ENCODE results near the gene SNIP1.
"Not testable (repeated sequence)": the region's sequence is repeated elsewhere in the genome, so short reads cannot be mapped to it uniquely, and the experiment has no call there.

Gene SNIP1, protein sequence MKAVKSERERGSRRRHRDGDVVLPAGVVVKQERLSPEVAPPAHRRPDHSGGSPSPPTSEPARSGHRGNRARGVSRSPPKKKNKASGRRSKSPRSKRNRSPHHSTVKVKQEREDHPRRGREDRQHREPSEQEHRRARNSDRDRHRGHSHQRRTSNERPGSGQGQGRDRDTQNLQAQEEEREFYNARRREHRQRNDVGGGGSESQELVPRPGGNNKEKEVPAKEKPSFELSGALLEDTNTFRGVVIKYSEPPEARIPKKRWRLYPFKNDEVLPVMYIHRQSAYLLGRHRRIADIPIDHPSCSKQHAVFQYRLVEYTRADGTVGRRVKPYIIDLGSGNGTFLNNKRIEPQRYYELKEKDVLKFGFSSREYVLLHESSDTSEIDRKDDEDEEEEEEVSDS

DNA sequence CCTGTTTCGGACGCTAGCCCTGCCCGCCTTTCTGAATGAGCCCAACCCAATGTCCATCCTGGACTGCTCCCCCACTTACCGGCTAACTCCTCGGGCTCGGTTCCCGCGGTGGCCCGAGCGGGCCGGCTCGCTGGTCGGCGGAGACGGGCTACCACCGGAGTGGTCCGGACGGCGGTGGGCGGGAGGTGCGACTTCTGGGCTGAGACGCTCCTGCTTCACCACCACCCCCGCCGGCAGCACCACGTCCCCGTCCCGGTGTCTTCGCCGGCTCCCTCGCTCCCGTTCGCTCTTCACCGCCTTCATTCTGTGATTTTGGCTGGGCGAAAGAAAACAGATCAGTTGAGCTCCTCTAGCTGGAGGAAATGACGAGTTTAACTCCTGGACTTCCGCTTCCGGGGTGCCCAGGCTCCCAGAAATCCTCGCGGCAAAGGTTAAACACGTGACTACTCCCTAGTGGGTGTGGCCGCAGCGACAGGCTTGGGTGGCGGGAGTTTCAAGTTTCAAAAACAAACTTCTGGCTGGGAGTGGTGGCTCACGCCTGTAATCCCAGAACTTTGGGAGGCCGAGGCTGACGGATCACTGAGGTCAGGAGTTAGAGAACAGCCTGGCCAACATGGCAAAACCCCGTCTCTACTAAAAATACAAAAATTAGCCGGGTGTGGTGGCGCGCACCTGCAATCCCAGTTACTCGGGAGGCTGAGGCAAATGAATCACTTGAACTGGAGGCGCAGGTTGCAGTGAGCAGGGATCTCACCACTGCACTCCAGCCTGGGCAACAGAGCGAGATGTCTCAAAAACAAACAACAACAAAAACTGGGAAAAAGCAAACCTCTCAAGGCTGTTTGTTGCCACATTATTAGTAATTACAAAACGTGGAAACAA is at the start of gene SNIP1:
Gene SNIP1 (minus strand): TSS at position 367 of the 882 bp plus-strand sequence. CDS start 64 bp downstream, at position 303.
- peak; percentile 79 for DNase-seq (ENCODE audit: low read depth in 2 of 2)

DNA sequence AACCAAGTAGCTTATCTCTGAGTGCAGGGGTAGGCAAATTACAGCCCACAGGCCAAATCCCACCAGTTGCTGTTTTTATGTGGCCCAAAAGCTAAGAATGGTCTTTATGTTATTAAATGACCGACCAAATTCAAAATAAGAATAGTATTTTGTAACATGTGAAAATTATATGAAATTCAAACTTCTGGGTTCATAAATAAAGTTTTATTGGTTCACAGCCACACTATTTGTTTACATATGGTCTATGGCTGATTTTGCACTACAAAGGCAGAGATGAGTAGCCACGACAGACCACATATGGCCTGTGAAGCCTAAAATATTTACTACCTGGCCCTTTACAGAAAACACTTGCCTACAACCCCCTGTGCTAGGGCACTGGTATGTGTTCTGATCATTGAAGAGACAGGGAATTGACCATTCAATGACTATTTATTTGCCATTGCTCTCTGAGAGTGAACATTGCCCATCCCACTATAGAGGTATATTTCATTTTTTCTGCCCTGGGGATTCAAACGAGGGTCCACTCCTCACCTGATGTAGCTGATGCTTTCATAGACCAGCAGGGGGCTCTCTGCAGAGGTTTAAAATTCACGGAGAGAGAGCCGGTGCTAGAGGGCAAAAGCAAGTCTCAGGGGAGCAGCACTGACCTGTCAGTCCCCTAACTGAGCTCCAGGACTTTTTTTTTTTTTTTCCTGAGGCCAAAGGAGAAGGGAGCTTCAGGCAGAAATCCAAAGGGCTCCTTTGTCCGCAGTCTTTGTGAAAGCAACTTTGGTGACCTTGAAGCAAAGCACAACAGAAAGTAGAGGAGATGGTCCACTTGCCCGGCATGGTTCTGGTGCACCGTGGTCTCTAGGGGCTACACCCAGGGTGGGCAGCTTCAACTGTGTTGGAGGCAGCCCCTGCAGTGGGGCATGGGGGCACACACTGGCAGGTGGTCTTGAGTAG is 48.9 kb upstream of the SNIP1 start:
- no peak for DNase-seq (ENCODE audit: low read depth in 2 of 2)

DNA sequence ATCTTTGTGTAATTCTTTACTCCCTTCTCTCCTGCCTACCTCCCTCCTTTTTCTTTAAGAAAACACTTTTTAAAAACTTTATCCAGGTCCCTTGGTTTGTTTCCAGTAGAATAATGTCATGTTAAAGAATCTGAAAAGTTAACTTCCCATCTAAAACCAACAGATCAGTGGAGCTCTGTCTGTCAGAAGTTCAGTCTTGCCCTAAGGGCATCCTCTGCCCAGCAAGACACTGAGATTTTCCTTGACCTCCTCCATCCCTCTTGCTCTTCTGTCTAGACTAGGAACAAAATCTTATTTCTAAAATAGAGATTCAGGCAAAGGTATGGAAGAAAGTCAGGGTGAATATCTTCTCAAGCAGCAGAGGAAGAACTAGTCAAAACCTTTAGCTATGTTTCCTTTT is 47.3 kb upstream of the SNIP1 start:
- DNase-seq (ENCODE audit: low read depth in 2 of 2) = no peak

DNA sequence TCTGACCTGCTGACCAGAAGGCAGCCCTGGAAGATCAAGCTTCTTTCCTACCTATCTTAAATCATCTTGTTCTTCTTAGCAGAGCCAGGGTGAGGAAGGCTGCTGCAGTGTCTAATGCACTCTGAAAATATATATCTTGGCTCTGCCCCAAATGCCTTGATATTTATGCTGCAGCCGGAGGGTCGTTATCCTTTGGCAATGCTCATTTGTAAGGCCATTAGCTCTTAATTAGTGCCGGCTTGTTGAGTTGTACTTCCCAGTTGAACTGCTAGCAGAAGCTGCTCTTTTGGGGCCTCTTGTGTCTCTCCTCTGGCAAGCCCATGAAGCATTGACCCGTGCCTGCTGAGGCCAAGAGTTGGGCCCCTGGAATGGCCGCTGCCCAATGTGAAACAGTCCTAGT is 45.8 kb upstream of the SNIP1 start:
- no peak for DNase-seq (ENCODE audit: low read depth in 2 of 2)

DNA sequence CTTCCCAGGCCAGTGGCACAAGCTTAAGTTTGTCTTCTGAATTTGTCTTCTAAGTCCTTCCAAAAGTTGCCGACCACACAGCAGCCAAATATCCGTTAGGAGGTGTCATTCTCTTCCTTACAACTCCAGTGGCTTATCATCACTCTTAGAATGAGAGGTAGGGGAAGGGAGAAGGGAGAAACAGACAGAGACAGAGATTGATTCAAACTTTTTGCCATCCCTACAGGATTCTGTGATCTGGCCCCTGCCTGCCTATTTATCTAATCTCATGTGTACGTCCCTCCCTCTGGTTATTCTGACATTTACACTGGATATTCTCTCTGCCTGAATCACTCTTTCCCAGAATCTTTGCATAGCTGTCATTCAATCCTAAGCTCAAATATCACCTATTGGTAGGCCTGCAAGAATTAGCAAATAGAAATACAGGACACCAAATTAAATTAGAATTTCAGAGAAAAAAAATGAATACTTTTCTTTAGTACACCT is 42.1 kb upstream of the SNIP1 start:
- no peak for DNase-seq (ENCODE audit: low read depth in 2 of 2)

DNA sequence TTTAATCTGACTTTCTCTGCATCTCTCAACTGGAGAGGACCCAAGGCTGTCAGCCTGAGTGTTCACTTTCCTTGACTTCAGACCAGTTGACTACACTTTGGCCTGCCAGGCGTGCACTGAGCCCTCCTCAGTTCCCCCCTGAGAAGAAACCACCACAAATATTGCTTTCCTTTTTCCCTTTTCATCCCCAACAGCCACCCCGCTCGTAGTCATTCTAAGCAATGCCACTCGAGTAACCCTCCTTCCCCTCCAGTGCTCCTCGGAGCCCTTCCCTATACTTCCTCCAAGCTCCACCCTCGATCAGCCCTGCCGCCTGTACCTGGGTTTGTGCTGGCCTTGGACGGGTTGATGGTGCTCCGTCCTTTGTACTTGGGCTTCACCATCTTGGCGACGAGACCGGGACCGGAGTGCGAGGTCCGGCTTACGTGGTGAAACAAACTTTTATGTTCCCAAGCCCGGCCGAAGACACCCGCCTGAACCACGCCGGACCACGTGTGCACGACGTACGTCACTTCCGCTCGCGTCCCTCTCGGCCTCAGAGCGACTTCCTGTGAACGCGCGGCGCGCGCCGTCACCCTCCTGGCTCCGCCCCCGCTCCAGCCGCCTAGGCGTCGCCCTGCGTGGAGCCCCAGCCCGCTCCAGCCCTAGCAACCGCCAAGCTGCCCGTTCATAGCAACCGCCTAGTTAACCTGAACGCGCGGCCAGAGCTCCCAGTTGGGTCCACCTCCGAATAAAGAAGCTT is 41.5 kb upstream of the SNIP1 start, which contains the start of gene GNL2:
Gene GNL2 (minus strand): TSS at position 498 of the 742 bp plus-strand sequence. CDS start 115 bp downstream, at position 383.
- peak; percentile 90 to 92 for DNase-seq (ENCODE audit: low read depth in 2 of 2)

DNA sequence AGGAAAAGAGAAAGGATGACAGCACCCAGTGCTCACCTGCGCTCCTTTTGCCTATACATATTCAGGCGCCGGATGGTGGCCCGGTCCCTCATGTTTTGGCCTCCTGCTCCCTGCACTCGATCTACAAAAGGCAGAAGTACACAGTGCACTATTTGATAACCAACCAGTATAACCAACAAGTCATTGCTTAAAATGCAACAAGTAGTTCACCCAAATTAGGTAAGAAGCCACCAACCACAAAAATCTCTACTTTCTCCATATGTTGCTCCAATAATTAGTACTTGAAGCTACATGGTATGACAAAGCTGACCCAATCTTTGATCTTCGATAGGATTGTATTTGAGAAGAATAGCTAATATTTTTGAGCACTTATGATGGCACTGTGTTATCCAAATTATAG is 39.6 kb upstream of the SNIP1 start:
- no peak for DNase-seq (ENCODE audit: low read depth in 2 of 2)

DNA sequence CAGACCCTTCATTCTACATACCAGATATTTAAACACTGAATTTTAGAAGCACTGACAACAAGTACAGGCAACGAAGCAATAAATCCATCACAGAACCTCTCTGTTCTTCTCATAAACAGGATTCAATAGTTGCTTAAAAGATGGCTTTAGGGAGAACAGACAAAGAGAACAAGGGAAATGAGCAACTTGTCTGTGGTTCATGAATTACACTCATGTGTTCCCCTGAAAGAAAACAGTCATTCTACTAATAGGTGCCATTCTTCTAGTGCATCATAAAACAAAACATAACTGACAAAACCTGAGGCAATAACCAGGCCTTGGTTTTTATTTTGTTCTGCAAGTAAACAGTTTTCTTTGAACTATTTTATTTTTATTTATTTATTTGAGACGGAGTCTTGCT is 34.8 kb upstream of the SNIP1 start:
- no peak for DNase-seq (ENCODE audit: low read depth in 2 of 2)

DNA sequence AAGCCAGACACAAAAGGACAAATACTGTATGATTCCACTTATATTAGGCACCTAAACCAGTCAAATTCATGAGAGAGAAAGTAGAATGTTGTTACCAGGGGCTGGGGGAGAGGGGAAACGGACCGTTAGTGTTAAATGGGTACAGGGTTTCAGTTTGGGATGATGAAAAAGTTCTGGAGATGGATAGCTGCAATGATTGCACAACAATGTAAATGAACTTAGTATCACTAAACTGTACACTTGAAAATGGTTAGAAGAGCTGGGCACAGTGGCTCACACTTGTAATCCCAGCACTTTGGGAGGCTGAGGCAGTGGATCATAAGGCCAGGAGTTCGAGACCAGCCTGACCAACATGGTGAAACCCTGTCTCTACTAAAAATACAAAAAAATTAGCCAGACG is 30.5 kb upstream of the SNIP1 start:
- not testable (repeated sequence) for DNase-seq (ENCODE audit: low read depth in 2 of 2)

DNA sequence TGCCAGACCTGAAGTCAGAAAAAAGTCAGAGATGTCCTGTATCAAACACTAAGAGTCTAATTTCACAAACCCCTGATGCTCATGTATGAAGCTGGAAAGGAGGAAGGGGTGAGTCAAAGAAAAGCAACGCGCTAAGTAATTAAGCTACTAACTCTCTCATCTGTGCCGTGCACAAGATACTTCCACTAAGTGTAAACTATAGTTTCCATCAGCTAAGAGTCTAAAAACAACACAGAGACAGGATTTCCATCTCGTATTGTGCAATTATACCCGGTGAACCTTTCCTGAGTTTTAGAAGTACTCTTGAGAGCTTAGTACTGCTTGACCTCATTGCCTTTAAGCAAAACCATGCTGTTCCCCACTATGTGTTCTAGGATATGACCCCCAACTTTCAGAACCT is 21.6 kb upstream of the SNIP1 start:
- DNase-seq (ENCODE audit: low read depth in 2 of 2) = no peak

DNA sequence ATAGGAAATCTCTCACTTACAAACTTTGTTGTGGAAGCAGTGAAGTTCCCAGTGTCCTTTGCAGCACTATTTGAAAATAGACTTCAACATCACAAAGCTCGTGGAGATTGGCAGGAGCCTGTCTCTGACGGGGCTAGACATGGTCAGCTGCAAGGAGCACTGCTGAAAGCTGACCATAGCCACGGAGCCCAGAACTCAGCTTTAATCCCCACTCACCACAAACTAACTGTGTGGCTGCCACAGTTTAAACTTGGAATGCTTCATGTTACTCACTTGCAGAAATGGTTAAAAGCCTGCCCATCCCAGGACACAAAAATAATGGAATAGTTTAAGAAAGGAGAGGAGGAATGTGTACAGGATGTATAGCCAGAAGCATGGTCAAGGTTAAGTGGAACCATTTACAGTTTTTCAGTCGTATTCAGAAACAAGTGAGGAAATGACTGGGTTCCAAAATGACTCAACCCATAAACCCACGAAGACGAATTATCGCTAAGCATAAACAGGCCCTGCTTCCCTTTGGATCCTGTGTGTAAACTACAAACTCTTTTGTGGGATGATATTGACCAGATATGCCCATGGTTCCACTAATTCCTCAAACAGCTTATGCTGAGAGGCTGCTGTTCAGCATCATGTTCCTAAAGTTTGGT is 20.9 kb upstream of the SNIP1 start:
- DNase-seq (ENCODE audit: low read depth in 2 of 2) = no peak

DNA sequence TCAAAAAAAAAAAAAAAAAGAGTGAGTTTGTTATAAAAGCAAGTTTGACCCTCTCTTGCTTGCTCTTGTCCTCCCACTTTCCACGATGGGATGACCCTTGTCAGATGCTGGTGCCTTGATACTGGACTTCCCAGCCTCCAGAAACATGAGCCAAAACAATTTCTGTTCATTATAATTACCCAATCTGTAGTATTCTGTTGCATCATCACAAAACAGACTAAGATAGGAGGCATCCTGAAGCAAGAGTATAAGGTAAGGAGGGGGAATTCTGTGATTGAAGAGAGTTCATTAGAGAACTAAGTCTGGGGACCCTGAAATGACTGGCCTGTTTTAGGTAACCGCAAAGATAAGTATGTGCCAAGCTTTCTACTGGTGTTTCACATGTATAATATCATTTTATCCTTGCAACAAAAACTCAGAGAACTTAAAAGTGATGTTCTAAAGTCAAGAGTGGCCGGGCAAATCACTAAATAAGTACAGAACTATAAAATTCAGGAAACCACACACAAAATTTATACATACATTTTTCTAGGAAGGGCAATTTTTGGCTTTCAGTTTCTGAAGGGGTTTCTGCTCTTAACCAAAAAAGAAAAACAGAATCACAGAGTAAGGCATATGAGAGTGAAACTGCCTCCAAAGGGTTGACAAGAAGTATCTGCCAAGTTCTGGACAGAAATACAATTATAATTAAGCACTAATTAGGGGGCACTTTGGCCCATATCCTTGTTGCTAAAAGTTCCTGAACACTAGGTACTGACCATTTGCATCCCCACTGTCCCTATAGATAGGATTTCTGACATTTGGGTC is 16.6 kb upstream of the SNIP1 start:
- DNase-seq (ENCODE audit: low read depth in 2 of 2) = no peak

DNA sequence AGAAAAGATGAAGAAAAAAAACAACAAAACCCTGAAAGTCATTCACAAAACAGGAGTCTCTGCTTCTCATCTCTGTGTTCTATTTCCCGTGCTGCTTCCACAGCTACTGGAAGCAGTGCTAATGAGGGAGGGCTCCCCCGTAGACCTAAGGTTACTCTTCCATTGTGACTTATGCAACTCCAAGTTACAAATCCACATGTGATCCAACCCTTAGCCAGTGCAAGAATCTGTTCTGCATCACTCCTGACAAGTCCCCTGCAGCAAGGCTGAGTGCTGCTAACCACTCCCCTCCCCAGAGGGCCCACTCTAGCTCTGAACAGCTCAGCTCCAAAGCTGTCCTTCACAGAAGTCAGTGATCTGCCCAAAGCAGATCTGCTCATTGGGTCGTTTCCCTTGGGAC is 12.9 kb upstream of the SNIP1 start:
- no peak for DNase-seq (ENCODE audit: low read depth in 2 of 2)

DNA sequence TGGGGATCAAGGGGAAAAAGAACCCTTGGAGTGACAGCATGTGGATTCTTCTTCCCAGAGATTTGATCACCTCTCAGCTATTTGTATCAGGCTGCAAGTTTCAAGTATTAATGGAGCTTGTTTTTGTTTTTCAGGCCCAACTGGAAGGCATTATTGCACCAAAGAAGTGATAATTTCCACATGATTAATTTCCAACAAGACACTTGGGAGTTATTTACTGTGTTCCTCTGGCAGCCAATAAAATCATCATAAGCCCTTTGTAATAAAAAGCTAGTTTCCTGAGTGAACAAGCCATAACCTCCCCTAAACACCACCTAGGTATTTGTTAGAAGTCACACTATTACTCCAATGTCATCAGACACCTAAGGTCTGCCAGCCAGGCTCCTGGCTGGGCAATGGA is 10.8 kb upstream of the SNIP1 start:
- no peak for DNase-seq (ENCODE audit: low read depth in 2 of 2)

DNA sequence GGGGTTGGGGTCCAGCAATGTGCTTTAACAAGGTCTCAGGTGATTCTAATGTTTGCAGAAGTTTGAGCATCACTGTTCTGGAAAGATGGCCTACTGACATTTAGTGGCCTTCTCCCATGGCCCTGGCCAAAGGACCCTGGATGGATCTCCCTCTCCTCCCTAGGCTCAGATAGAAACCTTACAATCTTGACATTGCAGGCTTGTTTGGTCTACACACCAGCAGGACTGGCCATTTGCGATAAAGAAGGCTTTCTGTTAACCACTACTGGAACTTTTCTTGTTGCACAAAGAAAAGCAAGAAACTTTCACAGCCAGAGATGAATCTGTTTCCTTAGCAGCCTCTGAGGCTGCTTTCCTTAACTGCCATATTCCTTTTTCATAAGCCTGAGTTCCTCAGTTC is 8.9 kb upstream of the SNIP1 start:
- DNase-seq (ENCODE audit: low read depth in 2 of 2) = no peak

DNA sequence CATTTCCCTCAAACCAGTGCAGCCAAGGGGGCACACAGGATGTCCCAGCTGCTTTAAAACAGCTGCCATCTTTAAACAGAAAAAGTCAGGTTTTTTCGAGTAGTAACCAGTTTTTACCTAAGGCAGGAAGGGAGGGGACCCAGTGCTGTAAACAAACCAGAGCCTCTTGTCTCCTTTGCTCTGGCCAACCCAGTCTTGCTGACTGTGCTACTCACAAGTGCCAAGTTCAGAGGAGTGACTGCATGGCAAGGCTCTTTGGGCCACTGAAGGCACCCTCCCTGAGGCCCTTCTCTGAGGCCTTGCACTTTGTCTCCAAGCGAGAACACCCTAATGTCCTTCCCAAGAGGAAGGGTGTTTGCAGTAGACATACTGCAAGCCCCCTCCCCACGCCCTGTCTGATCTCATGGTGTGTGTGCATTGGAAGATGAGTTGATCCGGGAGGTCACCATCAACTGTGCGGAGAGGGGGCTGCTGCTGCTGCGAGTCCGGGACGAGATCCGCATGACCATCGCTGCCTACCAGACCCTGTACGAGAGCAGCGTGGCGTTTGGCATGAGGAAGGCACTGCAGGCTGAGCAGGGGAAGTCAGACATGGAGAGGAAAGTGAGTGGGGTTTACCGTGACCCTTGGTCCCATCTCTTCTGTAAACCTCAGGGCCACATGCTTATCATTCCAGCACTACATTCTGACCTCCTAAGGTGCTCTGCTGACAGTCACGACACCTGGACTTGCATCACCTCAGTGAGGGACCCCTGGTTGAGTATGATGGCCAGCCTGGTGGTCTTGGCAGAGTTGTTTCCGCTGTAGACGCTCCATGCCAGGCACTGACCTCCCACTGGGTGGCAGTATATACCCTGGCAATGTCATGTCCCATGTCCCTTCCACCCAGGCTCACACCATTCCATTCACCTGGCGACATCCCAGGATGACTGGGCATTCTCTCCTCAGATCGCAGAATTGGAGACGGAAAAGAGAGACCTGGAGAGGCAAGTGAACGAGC is 7.3 kb upstream of the SNIP1 start:
- DNase-seq (ENCODE audit: low read depth in 2 of 2) = no peak

DNA sequence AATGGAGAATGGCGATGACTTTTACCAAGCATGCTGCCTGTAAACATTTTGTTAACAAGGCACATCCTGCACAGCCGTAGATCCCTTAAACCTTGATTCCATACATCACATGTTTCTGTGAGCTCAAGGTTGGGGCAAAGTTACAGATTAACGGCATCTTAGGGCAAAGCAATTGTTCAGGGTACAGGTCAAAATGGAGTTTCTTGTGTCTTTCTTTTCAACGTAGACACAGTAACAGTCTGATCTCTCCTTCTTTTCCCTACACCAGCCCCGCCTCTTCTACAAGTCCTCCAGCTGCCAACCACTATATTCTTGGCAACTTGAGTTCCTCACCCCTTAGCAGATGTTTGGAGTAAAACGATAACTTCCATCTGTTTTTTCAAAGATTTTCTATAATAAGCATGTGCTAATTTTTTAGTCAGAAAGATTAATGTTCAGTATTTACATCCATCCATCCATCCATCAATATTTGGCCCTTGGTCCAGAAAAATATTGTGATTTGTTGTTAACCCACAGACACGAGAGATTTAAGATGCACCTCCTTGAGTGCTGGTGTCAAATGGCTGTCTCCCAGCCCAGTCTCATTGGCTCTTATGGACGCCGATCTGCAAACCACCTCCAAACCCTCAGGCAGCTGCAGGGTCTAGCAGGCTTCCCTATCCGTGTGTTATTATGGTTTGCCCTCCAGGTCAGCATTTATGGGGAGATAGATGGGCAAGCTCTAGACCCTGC is 6.5 kb upstream of the SNIP1 start:
- DNase-seq (ENCODE audit: low read depth in 2 of 2) = no peak
